Measurements from ENCODE around the gene SLC66A1.
A peak's percentile ranks its signal among the peaks of the same experiment; 100 is the strongest.

SLC66A1 gene

GRCh38 chr1:19342062-19342750 is 30.1 kb downstream of the SLC66A1 start:
- H3K4me3 Mint-ChIP-seq: no peak overlapping the region
- H3K9me3 Mint-ChIP-seq: no peaks in the 10 kb centered on the region
- TF ChIP-seq CTCF (IDR thresholded peaks at IDR 0.05; ENCODE audit: unreplicated experiment in 3 of 3): no peak
- H3K4me1 Mint-ChIP-seq: peaks cover 6% of the 10 kb centered on the region
- H3K27me3 Mint-ChIP-seq (ENCODE audit: low read depth): no peaks in the 10 kb centered on the region
- peaks cover 21% of the 10 kb centered on the region for H3K36me3 Mint-ChIP-seq (ENCODE audit: low read depth)
- peak overlapping the region in 1 of 3 experiments; percentile 48 for H3K27ac Mint-ChIP-seq

GRCh38 chr1:19342894-19343616 is 30.9 kb downstream of the SLC66A1 start:
- TF ChIP-seq CTCF (IDR thresholded peaks at IDR 0.05; ENCODE audit: unreplicated experiment in 3 of 3): no peak

GRCh38 chr1:19343617-19344350 is 31.7 kb downstream of the SLC66A1 start:
- TF ChIP-seq CTCF (IDR thresholded peaks at IDR 0.05; ENCODE audit: unreplicated experiment in 3 of 3): no peak
- H3K4me1 Mint-ChIP-seq: peaks cover 6% of the 10 kb centered on the region
- no peaks in the 10 kb centered on the region for H3K9me3 Mint-ChIP-seq
- H3K36me3 Mint-ChIP-seq (ENCODE audit: low read depth): peaks cover 21% of the 10 kb centered on the region
- no peak overlapping the region for H3K4me3 Mint-ChIP-seq
- no peaks in the 10 kb centered on the region for H3K27me3 Mint-ChIP-seq (ENCODE audit: low read depth)
- H3K27ac Mint-ChIP-seq: no peak overlapping the region

More at GRCh38 chr1:19342894-19343616, 30.9 kb downstream of the SLC66A1 start:
- Mint-ChIP-seq H3K36me3 (ENCODE audit: low read depth) (peaks cover 21% of the 10 kb centered on the region), H3K4me3 (no peak overlapping the region), H3K4me1 (peaks cover 6% of the 10 kb centered on the region), H3K9me3 (no peaks in the 10 kb centered on the region), H3K27me3 (ENCODE audit: low read depth) (no peaks in the 10 kb centered on the region), H3K27ac (no peak overlapping the region)

GRCh38 chr1:19344372-19344810 is 32.3 kb downstream of the SLC66A1 start:
- peaks cover 21% of the 10 kb centered on the region for H3K36me3 Mint-ChIP-seq (ENCODE audit: low read depth)
- no peaks in the 10 kb centered on the region for H3K9me3 Mint-ChIP-seq
- peaks cover 6% of the 10 kb centered on the region for H3K4me1 Mint-ChIP-seq
- H3K27ac Mint-ChIP-seq: no peak overlapping the region
- H3K4me3 Mint-ChIP-seq: no peak overlapping the region
- TF ChIP-seq CTCF (IDR thresholded peaks at IDR 0.05; ENCODE audit: unreplicated experiment in 3 of 3): peak; percentile 56 to 66 (median 66)
- no peaks in the 10 kb centered on the region for H3K27me3 Mint-ChIP-seq (ENCODE audit: low read depth)

- no peak for TF ChIP-seq CTCF (IDR thresholded peaks at IDR 0.05; ENCODE audit: unreplicated experiment in 3 of 3)
- no peaks in the 10 kb centered on the region for H3K27me3 Mint-ChIP-seq (ENCODE audit: low read depth)
- peaks cover 21% of the 10 kb centered on the region for H3K36me3 Mint-ChIP-seq (ENCODE audit: low read depth)
- no peak overlapping the region for H3K4me3 Mint-ChIP-seq
- no peaks in the 10 kb centered on the region for H3K9me3 Mint-ChIP-seq
- no peak overlapping the region for H3K27ac Mint-ChIP-seq
- H3K4me1 Mint-ChIP-seq: peaks cover 6% of the 10 kb centered on the region
Measured at GRCh38 chr1:19344831-19345230, 32.7 kb downstream of the SLC66A1 start.
